GM12878 (cell line): ENCODE measurements around the gene SEMA3B. TPM values are rescaled to one million over a fixed set of nuclear protein-coding genes. Genes with fewer than 3 reads are reported as not detected.

ENCODE experiments used
- ATF3 ChIP-seq: IDR thresholded peaks from 2 replicates; pipeline ENCODE4 v1.6.1; 2011; ENCODE audit warnings: low read depth, mild to moderate bottlenecking, low read length, moderate library complexity, borderline replicate concordance; ENCODE audit errors: extremely low read depth
- ATF7 ChIP-seq: fragments of 450-650 bp; IDR thresholded peaks from 2 replicates; pipeline ENCODE4 v1.6.1; 2016; ENCODE audit warnings: low read depth, mild to moderate bottlenecking
- CEBPZ ChIP-seq: fragments of 150-350 bp; IDR thresholded peaks from 2 replicates; pipeline ENCODE4 v1.6.1; 2016; ENCODE audit warnings: low read depth, low read length
- CREM ChIP-seq: IDR thresholded peaks from 2 replicates; pipeline ENCODE4 v1.6.1; 2014; ENCODE audit warnings: antibody characterized with exemption, low read depth
- EZH2 ChIP-seq: IDR thresholded peaks from 2 replicates; pipeline ENCODE4 v1.6.1; 2012; ENCODE audit warnings: low read depth, mild to moderate bottlenecking, control low read depth, inconsistent platforms, low read length, borderline replicate concordance; ENCODE audit not compliant: control insufficient read depth
- HCFC1 ChIP-seq: fragments of 150-350 bp; IDR thresholded peaks from 2 replicates; pipeline ENCODE4 v1.6.1; 2014; ENCODE audit warnings: low read length
- IKZF1 ChIP-seq: fragments of 450-650 bp; conservative IDR thresholded peaks from 2 replicates; pipeline ENCODE4 v1.6.1; 2017; ENCODE audit warnings: antibody characterized with exemption, mild to moderate bottlenecking
- IRF4 ChIP-seq: IDR thresholded peaks from 2 replicates; pipeline ENCODE4 v1.6.1; 2011; ENCODE audit warnings: low read depth, low read length
- JUND ChIP-seq: IDR thresholded peaks from 2 replicates; pipeline ENCODE4 v1.6.1; 2012; ENCODE audit warnings: low read depth, mild to moderate bottlenecking, low read length, improper control_type of control experiment, moderate library complexity
- KDM1A ChIP-seq: fragments of 200-600 bp; sonication (generic); IDR thresholded peaks from 2 replicates; pipeline ENCODE4 v1.6.1; 2016; ENCODE audit warnings: borderline replicate concordance
- NFIC ChIP-seq: IDR thresholded peaks from 2 replicates; pipeline ENCODE4 v1.6.1; 2012; ENCODE audit warnings: low read depth, mild to moderate bottlenecking, inconsistent platforms, low read length, moderate library complexity
- NR2C2 ChIP-seq: IDR thresholded peaks from 2 replicates; pipeline ENCODE4 v1.6.1; 2011; ENCODE audit warnings: borderline replicate concordance, low read depth; ENCODE audit not compliant: control insufficient read depth, insufficient read length
- PAX5 ChIP-seq: IDR thresholded peaks from 2 replicates; pipeline ENCODE4 v1.6.1; 2011; ENCODE audit warnings: low read depth, low read length, borderline replicate concordance
- POU2F2 ChIP-seq: IDR thresholded peaks from 3 replicates; pipeline ENCODE4 v1.6.1; 2011; ENCODE audit warnings: low read depth, mild to moderate bottlenecking, low read length, borderline replicate concordance
- RFX5 ChIP-seq: IDR thresholded peaks from 2 replicates; pipeline ENCODE4 v1.6.1; 2011; ENCODE audit warnings: low read depth, low read length, improper control_type of control experiment
- SIX5 ChIP-seq: IDR thresholded peaks from 2 replicates; pipeline ENCODE4 v1.6.1; 2011; ENCODE audit warnings: mild to moderate bottlenecking, low read depth, low read length, moderate library complexity; ENCODE audit not compliant: severe bottlenecking
- SMAD5 ChIP-seq: IDR thresholded peaks from 2 replicates; pipeline ENCODE4 v1.6.1; 2016; ENCODE audit warnings: antibody characterized with exemption, low read depth
- SREBF1 ChIP-seq: IDR thresholded peaks from 2 replicates; pipeline ENCODE4 v1.6.1; 2012; ENCODE audit warnings: mild to moderate bottlenecking, low read length
- SREBF2 ChIP-seq: IDR thresholded peaks from 2 replicates; pipeline ENCODE4 v1.6.1; 2012; ENCODE audit warnings: mild to moderate bottlenecking, low read length
- STAT3 ChIP-seq: IDR thresholded peaks from 2 replicates; pipeline ENCODE4 v1.6.1; 2011; ENCODE audit warnings: low read depth, low read length, improper control_type of control experiment
- TARDBP ChIP-seq: IDR thresholded peaks from 2 replicates; pipeline ENCODE4 v1.6.1; 2016; ENCODE audit warnings: borderline replicate concordance
- TCF7 ChIP-seq: IDR thresholded peaks from 2 replicates; pipeline ENCODE4 v1.6.1; 2014; ENCODE audit warnings: antibody characterized with exemption, borderline replicate concordance
- YBX1 ChIP-seq: fragments of 450-650 bp; IDR thresholded peaks from 2 replicates; pipeline ENCODE4 v1.6.1; 2016; ENCODE audit warnings: antibody characterized with exemption
- ZBTB4 ChIP-seq: fragments of 450-650 bp; formaldehyde crosslinking; IDR thresholded peaks from 2 replicates; pipeline ENCODE4 v1.4.0; 2022; ENCODE audit warnings: mild to moderate bottlenecking, moderate library complexity
- ZNF207 ChIP-seq: fragments of 450-650 bp; IDR thresholded peaks from 2 replicates; pipeline ENCODE4 v1.6.1; 2014; ENCODE audit warnings: antibody characterized with exemption, mild to moderate bottlenecking, borderline replicate concordance
- ZNF384 ChIP-seq: IDR thresholded peaks from 2 replicates; pipeline ENCODE4 v1.6.1; 2012; ENCODE audit warnings: low read depth, mild to moderate bottlenecking, low read length, improper control_type of control experiment, borderline replicate concordance
- ZNF622 ChIP-seq: fragments of 450-650 bp; IDR thresholded peaks from 2 replicates; pipeline ENCODE4 v1.6.1; 2017; ENCODE audit warnings: mild to moderate bottlenecking, inconsistent platforms
- polyA plus RNA-seq, 11 experiments: library from polyadenylated mRNA; depleted of rRNA in 4 of 11; unstranded in 6 of 11; stranded (reverse) in 5 of 11; fragments of >200 nt; fragmentation: Nextera tagmentation in 4 of 11; fragmentation: Illumina TruSeq in 1 of 11; extraction: Ambion mirVana in 4 of 11; extraction: Trizol in 1 of 11; gene quantifications; 1 replicate in 1 of 11; 2 replicates in 10 of 11; pipeline versions ENCODE4 v1.2.1 to v1.2.3, GENCODE V29; 2011 to 2016; ENCODE audit warnings: inconsistent platforms in 2 of 11, missing spikeins in 2 of 11, low read depth in 1 of 11
- total RNA-seq, 4 experiments: library from RNA; depleted of rRNA in 3 of 4; stranded (reverse); fragments of >200 nt in 3 of 4; fragmentation: Illumina TruSeq in 1 of 4; extraction: Trizol in 1 of 4; gene quantifications; 2 replicates each; pipeline versions ENCODE4 v1.2.1 to v1.2.3, GENCODE V29; 2013 to 2021

Gene SEMA3B
- total and polyA plus RNA-seq, 10 of the 15 experiments (the other 5 are each of a cell fraction or from before 2014, with no cell fraction given): 0.06 to 0.59 (median 0.14) TPM; not detected in 2

GRCh38 chr3:50245831-50246516, 23.0 kb upstream of the SEMA3B start (continued):
- TF ChIP-seq PAX5 (no peak; the same call in 1 of the 2 replicates), ATF7 (no peak), SREBF2 (no peak), IRF4 (no peak), ZNF384 (no peak), ZBTB4 (CRISPR knock-in tag) (no peak), ZNF622 (no peak), NR2C2 (no peak), EZH2 (no peak), RFX5 (no peak), ZNF207 (peak; percentile 69; the same call in 1 of the 2 replicates), CREM (no peak), YBX1 (no peak), POU2F2 (peak; percentile 41; the same call in 1 of the 3 replicates), SMAD5 (no peak), TCF7 (no peak), STAT3 (no peak), KDM1A (no peak), ATF3 (no peak), NFIC (no peak), HCFC1 (no peak; the same call in none of the 2 replicates), SIX5 (no peak), IKZF1 (peak; percentile 88; the same call in 1 of the 2 replicates), JUND (no peak), TARDBP (peak; percentile 87; the same call in 1 of the 2 replicates), CEBPZ (no peak), SREBF1 (no peak)
